ENCODE data around the gene ABTB2.
A peak's percentile ranks its signal among the peaks of the same experiment; 100 is the strongest.
"Not testable (repeated sequence)": the region's sequence is repeated elsewhere in the genome, so short reads cannot be mapped to it uniquely, and the experiment has no call there.

Gene ABTB2

DNA sequence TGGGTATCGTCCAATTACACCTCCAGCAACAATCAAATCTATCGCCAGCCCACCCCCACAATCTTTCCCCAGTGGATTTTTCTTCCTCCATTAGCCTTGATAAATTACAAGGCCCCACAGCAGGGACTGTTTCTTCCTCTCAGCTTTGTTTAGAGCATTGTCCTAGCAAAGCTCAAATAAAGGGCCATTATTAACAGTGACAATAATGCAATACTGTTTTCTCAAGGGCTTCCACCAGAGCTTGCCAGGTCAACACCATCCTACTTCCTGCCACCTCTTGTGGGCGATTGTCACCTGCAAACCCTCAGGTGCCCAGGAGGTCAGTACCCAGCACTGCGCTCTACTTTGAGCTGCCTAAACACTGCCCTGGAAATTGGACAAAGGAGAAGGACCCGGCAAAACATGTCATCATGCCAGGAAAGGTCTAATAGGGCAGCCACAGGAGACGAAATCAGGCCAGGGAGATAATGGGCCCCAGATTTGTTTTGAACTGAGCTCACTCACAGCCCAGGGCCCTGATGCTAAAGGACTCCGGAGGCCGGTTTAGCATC, 95.2 kb downstream of the ABTB2 start:
- no peak for DNase-seq (ENCODE audit: low read depth)

DNA sequence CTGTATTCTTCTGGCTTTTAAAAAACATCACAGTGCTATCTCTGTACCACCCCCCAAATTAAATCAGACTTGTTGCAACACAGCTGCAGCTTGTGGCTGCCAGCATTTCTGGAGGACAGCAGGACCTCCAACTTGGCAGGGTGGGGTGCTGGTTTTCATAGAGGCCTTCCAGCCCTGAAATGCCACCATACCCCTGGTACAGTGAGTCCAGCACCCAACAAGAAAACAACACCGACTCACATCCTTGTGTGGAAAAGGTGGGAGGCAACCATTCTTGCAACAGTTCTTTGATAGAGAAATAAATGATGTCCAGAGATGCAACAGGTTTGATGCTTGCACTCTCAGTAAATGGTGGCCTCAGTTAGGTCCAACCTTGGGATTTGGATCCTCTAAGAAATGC, 96.0 kb downstream of the ABTB2 start:
- no peak for DNase-seq (ENCODE audit: low read depth)

DNA sequence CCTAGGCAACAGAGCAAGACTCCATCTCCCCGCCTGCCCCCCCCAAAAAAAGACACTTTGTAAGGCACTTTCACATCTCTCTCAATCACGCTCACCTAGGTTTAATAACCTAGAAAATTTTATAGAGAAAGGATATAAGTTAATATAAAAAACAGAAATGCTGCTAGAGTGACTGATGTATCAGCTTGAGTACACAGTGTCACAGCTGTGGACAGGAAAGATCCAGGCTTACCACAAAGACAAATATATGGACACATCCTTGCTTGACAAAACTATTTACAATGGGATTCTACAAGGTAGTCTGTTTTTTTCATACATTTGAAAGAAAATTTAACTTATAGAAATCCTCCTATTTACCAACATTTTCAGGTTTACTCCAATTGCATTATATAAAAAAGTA, 96.7 kb downstream of the ABTB2 start:
- DNase-seq (ENCODE audit: low read depth), result no peak

DNA sequence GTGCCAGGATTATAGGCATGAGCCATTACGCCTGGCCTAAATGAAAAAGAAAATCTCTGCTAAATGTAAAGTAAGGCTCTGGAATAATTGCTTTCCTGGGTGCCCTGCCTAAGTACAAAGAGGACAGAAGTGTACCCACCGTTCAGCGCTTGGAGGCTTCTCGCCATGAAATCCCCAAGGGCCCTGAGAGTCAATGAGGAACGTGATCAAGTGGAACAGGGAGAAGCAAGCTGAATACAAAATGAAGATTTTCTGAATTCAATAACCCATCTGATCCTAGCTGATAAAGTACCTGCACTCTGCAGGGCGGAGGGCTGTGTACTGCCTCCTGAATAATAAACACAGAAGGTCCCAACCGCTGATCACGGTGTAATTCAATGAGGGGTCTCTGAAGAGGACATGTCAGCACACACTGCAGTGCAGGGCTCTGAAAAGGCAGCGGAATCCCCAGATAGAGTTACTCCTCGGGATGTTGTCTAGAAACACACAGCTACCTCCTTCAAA, 97.7 kb downstream of the ABTB2 start:
- no peak for DNase-seq (ENCODE audit: low read depth)

DNA sequence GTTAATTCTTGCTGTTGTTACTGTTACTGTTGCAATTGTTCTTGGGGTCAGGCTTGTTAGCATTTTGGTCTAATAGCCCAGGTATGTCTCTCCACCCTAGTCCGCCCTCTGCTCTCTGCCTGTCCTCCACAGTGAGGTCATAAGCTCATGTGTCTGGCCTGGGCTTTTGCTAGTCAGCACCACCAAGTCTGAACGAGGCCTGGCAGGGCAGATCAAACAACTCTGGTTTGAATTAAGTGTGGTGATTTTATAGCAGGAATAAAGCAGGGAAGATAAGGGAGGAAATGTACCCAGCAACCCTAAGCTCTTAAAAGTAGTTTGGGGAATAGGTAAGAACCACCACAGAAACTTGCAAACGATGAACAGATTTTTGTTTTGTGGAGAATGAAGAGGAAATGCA, 98.7 kb downstream of the ABTB2 start:
- no peak for DNase-seq (ENCODE audit: low read depth)

DNA sequence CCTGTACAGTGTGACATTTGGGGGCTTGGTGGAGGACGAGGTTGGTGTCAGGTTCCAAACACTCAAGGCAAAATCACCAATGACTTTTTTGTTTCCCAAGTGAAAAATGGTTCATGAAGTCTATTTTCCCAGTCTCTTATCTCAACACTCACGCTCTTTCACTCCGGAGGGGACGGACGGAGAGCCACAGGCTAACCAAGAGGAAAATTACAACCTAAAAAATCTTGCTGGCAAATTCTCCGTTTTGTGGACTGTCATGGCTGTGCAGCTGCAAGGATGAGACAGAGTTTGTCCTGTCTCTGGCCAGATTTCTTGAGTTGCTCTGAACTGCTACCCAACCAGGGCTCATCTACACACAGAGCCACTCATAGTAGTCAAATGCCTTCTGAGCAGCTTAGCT, 101.2 kb downstream of the ABTB2 start:
- DNase-seq (ENCODE audit: low read depth), result no peak

DNA sequence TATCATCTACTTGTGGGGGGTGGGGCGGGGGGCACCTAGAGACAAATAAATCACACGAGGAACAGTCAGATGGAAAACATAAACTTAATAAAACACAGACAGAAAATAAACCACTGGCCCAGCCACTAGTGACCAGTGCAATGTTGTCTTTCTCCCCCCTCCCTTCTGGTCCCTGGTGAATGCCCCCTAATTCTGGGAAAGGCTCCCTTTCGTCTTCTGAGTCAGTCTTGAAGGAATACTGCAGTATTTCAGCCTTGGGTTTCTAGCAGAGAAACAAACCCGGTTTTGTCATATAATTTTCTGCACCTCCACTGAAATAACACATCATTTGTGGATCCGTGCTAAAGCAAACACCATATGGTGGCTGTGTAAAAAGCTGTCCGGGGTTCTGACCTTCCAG, 101.7 kb downstream of the ABTB2 start:
- no peak for DNase-seq (ENCODE audit: low read depth)

DNA sequence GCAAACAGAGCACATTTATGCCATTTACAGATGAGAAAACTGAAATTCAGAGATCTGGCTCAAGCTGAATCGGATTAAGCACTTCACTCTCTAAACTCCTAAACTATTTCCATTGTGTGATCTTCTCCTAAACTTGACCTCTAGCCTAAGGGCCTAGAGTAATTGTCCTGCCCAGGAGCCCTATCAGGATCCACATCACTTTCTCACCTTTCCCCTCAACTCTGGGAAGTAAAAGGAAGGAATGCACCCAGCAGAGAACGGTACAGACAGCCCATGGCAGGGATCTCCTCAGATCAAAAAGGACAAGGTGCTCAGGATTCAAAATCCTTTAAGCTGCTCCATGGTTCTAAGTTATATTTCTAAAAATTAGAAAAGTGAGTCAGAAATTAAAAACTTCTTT, 102.7 kb downstream of the ABTB2 start:
- DNase-seq (ENCODE audit: low read depth), result no peak

DNA sequence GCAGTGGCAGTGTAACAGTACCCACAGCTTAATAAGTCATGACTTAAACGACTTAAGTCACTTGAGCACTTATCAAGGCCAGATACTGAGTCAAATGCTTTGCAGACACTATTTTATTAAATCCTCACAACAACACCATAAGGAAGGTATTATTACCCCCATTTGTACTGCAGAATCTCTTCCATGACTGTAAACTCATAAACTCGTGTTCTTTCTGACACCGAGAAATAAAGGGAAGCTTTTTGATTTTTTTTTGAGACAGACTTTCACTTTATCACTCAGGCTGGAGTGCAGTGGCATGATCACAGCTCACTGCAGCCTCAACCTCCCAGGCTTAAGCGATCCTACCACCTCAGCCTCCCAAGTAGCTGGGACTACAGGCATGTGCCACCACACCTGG, 103.8 kb downstream of the ABTB2 start:
- no peak for DNase-seq (ENCODE audit: low read depth)

DNA sequence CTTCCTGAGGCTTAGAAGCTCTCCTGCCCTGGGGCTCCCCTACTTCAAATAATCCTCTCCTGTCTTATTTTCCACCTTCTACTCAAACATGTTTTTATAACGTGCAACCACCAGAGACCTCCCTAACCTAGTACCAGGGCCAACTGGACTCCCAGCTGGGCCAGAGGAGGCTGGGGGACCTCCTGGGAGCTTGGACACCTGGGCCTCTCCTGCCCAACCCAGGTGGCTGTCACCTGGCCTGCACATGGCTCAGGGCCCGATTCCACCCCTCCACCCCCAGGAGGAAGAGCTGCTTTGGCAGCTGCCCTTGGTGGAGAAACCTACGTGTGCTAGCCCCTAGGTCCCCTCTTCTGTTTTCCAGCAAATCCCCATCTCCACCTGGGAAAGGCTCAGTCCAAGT, 105.2 kb downstream of the ABTB2 start:
- no peak for DNase-seq (ENCODE audit: low read depth)

DNA sequence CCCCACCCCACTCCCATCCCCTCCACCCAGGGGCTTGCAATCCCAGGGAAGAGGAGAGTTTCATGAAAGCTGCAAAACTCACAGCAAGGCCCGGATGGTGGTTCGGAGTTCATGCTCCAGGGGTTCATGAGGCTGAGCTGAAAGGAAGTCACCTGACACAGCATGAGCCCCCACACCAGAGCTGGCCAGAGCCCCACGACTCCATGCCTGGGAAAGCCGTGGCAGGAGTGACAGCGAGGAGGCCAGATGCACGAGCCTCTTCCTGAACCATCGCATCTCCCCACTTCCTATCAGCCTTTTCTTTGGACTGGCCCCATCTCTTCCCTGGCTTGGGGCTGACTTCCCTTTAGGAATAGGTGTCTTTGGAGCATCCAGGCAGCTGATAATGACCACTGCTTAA, 105.8 kb downstream of the ABTB2 start:
- no peak for DNase-seq (ENCODE audit: low read depth)

DNA sequence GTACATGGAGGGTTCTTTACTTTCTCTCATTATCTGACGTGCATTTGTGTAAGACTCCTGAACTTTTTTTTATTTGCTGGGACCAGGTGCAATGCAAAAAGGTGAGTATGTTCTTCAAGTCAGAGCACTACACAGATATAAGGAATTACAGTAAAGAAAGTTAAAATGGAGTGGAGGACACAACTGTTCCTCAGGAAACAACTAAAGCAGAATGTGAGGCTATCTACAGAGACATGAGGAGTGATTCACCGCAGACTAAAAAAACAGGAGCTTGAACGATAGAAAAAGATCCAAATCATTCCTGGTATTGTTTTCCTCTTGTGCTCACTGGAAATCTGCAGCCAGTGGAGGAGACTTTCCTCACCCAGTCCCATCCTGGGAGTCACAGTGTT, 106.2 kb downstream of the ABTB2 start:
- DNase-seq (ENCODE audit: low read depth), result no peak

DNA sequence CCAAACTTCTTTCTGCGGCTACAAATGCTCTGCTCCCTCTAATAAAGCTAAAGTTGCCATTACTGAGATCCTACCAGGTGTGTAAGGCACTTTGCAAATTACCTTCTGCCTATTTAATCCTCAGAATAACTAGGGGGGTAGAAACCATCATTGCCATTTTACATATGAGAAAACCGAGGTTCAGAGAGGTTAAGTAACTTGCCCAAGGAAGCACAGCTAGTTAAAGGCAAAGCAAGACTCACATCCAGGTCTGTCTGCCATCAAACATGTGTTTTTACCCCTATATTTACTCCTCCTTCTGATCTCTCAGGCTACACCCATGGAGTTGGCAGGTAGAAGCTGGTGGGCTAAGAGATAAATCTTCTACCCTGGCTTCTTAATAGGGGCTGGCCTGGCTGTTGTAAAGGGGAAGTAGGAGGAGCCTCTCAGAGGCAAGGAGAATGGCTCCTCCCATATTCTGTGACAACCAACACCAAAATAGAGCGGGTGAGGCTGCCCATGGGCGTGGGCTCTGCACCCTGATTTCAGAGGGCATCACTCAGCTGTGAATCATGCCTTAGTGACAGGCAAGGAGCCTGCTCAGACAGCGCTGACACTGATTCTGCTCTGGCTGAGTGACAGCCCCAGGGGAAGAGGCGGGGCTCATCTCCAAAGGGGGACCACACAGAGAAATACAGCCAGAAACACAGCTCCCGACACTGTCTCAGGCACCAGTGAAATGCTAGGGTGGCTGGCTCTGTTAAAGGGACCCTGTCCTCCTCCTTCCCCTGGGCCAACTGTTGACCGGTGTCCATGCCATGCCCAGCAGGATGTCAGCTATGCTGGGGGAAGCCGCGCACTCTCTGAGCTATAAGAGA, 106.8 kb downstream of the ABTB2 start:
- no peak for DNase-seq (ENCODE audit: low read depth)

DNA sequence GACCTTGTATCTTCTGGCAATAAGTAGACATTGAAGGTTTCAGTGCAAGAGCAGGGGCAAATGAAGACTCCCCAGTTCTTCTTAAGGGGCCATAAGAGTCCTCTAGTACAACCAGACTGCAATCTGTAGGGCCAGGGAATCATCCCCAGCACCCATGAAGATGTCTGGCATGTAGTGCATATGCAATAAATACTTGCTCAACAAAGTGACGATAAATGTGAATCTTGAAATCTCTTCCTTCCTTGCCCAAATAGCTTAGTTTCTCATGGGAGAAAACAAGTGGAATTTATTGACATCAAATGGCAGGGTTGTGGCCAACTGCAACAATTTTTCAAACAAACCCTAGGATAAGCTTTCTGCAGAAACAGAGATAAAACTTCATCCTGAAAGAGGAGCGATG, 107.6 kb downstream of the ABTB2 start:
- DNase-seq (ENCODE audit: low read depth), result no peak

DNA sequence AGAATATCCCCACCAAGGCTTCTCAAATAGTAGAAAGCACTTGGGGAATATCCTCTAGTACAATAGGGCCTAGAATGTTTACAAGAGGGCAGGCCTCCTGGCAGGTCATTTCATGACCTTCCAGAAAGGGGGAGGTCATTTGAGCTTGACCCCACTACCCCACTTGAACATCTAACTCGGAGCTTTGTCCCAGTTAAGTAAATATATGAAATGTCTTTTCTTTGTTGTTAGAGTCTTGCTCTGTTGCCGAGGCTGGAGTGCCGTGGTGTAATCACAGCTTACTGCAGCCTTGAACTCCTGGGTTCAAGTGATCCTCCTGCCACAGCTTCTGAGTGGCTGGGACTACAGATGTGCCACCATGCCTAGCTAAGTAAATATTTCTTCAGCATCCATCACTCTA, 108.4 kb downstream of the ABTB2 start:
- no peak for DNase-seq (ENCODE audit: low read depth)

DNA sequence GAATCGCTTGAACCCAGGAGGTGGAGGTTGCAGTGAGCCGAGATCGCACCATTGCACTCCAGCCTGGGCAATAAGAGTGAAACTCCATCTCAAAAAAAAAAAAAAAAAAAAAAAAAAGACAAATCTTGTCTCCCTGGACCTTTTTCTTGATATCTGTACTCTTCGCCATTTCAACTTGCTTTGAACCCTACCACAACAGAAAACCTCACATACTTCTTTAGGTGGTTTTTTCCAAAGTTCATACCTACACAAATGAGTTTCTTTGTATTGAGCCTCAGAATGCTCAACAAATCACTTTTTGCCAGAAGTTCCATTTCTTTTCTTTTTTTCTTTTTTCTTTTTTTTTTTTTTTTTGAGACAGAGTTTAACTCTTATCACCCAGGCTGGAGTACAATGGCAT, 111.3 kb downstream of the ABTB2 start:
- DNase-seq (ENCODE audit: low read depth), result not testable (repeated sequence)

DNA sequence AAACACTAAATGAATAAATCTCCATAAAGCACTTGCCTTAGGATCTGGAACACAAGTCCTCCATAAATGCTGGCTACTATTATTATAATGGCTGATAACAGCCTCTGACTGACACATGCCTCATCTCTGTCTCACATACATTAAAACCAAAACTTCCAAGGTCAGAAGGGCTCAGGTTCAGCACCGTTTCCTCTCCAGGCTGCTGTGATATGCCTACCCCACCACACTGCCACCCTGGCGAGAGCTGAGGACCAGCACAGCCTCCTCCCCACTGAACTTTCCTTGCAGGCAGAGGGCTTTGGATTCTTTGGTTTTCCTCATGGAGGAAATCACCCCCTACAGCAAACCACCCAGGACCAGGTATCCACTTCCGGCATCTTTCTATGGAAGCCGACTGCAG, 112.8 kb downstream of the ABTB2 start:
- no peak for DNase-seq (ENCODE audit: low read depth)

DNA sequence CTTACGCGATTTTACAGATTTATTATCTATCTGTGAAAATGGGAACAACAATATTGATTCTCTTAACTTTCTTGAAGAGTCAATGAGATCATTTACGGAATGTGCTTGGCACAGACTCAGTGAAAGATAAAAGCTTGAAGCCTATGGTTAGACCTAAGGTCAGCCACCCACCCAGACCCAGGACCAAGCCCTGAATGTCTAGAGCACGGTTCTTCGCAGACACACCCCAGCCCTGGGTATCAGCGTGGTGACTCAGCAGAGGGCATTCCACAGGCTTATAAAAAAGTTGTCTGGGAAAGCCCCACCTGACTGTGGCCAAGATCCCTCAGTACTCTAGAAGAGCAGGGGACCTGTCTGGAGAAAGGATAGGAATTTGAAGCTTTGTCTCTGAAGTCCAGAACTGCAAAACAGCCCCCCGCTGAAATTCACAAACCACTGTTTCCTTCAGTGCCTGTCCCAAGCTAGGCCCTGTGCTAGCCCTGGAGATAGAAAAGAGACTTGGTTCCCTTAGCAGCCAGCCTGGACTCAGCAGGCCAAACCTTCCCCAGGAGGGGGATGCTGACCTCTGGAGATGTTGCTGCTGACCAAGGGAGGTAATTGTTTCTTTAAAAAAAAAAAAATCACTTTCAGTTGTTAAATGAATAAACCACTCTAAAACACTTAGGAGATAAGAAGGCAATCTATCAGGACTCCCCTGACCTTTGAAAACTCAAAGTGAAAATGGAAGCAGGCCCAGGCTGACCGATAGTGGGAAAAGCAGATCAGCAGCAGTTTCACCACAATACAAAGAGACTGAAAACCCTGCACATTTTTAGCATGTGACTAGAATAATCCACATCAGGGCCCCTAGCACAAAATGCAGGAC, 114.0 kb downstream of the ABTB2 start:
- no peak for DNase-seq (ENCODE audit: low read depth)

DNA sequence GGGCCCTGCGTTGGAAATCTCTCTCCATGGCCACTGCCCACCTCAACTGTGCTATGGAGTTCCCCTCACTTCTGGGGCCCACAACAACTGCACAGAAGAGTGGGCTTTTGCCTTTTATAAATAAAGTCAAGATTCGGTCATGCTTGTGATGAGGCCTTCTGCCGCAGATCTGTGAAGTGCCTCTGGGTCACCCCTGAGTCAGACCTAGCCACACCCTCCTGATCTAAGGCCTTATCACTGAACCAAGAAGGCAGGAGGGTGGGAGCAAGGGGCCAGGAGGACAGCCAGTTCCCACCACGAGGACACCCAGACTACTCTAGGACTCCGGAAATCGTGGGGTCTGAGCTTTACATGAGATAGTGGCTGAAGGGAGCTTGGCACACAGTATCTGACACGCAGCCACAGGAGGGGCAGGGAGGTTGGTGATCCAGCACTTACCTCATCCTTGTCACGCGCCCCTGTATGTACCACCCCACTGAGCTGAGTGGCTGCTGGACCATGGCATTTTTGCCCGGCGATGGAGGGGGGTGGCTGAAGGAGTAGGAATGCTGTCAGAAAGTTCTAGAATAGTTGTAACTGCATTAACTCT, 115.7 kb downstream of the ABTB2 start:
- DNase-seq (ENCODE audit: low read depth), result peak; percentile 60

DNA sequence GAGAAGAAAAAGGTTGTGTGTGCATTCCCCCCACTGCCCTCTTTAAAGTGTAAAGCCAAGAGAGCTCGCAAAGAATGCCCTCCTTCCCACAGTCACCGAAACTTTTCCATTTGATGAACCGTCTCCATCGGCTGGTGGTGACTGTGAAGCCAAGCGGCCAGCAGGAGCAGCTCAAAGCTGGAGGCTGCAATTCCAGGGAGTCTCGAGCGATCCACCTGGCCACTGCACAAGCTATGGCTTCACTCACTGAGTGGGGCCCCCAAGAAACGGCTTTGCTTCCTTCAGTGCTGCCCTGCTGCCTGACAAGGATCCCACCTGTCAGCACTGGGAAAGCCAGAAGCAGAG, 117.7 kb downstream of the ABTB2 start:
- no peak for DNase-seq (ENCODE audit: low read depth)

DNA sequence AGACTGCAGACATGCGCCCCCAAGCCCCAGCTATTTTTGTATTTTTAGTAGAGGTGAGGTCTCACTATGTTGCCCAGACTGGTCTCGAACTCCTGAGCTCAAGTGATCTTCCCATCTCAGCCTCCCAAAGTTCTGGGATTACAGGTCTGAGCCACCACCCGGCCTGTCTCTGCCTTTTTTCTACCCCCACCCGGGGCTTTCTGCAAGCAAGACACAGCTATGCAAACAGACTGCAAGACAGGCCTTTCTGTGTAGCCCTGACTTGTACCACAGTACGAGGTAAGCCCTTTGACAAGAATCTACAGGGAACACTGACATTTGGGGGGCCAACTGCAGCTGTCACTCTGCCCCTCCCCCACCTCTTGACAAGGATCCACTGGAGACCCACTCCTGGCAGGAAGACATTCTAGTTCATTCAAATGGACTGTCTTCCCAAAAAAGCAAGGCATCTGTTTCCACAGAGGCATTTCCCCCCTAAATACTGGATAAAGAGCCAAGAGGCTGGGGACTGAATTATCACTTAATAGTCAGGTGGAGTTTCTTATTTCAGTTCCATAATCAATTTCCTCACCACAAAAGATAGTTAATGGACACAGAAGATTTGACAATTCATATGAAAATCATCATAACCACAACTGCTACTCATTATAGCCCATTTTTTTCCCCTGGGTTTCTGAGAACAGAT, 118.2 kb downstream of the ABTB2 start:
- no peak for DNase-seq (ENCODE audit: low read depth)

DNA sequence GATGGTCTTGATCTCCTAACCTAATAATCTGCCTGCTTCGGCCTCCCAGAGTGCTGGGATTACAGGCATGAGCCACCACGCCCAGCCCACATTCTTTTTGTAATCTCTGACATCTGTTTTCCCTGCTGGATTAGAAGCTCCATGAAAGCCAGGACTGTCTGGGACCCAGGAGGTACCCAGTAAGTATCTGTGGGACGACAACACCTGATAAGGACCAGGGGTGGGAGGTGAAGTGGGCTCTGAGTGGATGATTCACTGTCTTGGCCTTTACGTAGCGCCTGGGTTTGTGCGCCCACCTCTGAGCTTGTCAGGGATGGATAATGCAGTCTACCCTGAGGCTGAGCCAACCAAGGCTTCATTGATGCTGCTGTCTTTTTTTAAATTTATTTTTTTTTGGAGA, 118.8 kb downstream of the ABTB2 start:
- DNase-seq (ENCODE audit: low read depth), result no peak

Measured in CMK (cell line).